WTC11 (cell line): ENCODE data around the gene NDUFC2. TPM values are rescaled to one million over a fixed set of nuclear protein-coding genes. Genes with fewer than 3 reads are reported as not detected.

Experiments
- ATAC-seq: fragments of 200-7000 bp; cut with Tn5 transposase; 2 replicates; pipeline ENCODE4 v1.10.0; 2021; ENCODE audit warnings: mild to moderate bottlenecking, moderate library complexity
- CTCF ChIA-PET: fragments of 300-600 bp; sonication (Branson Sonifier 250); formaldehyde crosslinking; loops from one replicate; lab custom pipeline; 2021; ENCODE audit warnings: antibody characterized with exemption; lab: Charles Lee
- POLR2A ChIA-PET: fragments of 350-600 bp; sonication (Branson Sonifier 250); formaldehyde crosslinking; loops from one replicate; lab custom pipeline; 2021; ENCODE audit warnings: antibody characterized with exemption; lab: Charles Lee
- DNase-seq: peaks from one replicate; pipeline ENCODE4 v3.0.0; 2021; ENCODE audit warnings: low spot score
- H3K27ac Mint-ChIP-seq: 2 replicates; pipeline ENCODE4 v1.8.0; 2021; ENCODE audit warnings: mixed read lengths
- H3K27me3 Mint-ChIP-seq: 2 replicates; pipeline ENCODE4 v1.8.0; 2021; ENCODE audit warnings: low read depth, mild to moderate bottlenecking, moderate library complexity, mixed read lengths
- H3K36me3 Mint-ChIP-seq: 2 replicates; pipeline ENCODE4 v1.8.0; 2021; ENCODE audit warnings: mixed read lengths
- H3K4me1 Mint-ChIP-seq: 2 replicates; pipeline ENCODE4 v1.8.0; 2022; ENCODE audit warnings: mixed read lengths
- H3K4me3 Mint-ChIP-seq: 2 replicates; pipeline ENCODE4 v1.8.0; 2021; ENCODE audit warnings: mild to moderate bottlenecking, moderate library complexity, mixed read lengths
- H3K9me3 Mint-ChIP-seq: 2 replicates; pipeline ENCODE4 v1.8.0; 2021; ENCODE audit warnings: mixed read lengths
- AFF4 ChIP-seq: sonication (generic); formaldehyde crosslinking; IDR thresholded peaks from 2 replicates; pipeline ENCODE4 v1.8.1; 2023; ENCODE audit warnings: mild to moderate bottlenecking, missing genetic modification reagents, borderline replicate concordance
- CBFB ChIP-seq: sonication (generic); formaldehyde crosslinking; IDR thresholded peaks from 2 replicates; pipeline ENCODE4 v1.8.1; 2022; ENCODE audit warnings: mild to moderate bottlenecking, low read depth, missing genetic modification reagents
- CREB1 ChIP-seq: sonication (generic); formaldehyde crosslinking; IDR thresholded peaks from 2 replicates; pipeline ENCODE4 v1.8.0; 2023; ENCODE audit warnings: mild to moderate bottlenecking, missing genetic modification reagents
- ELF4 ChIP-seq: sonication (generic); formaldehyde crosslinking; IDR thresholded peaks from 2 replicates; pipeline ENCODE4 v1.8.1; 2022; ENCODE audit warnings: low read depth, mild to moderate bottlenecking, moderate library complexity, missing genetic modification reagents
- ESRRA ChIP-seq: sonication (generic); formaldehyde crosslinking; IDR thresholded peaks from 2 replicates; pipeline ENCODE4 v1.8.1; 2022; ENCODE audit warnings: mild to moderate bottlenecking, missing genetic modification reagents, borderline replicate concordance
- FOXK1 ChIP-seq: sonication (generic); formaldehyde crosslinking; IDR thresholded peaks from 2 replicates; pipeline ENCODE4 v1.8.0; 2022; ENCODE audit warnings: mild to moderate bottlenecking, moderate library complexity, missing genetic modification reagents
- GABPB1 ChIP-seq: sonication (generic); formaldehyde crosslinking; IDR thresholded peaks from 2 replicates; pipeline ENCODE4 v1.8.1; 2023; ENCODE audit warnings: mild to moderate bottlenecking, missing genetic modification reagents
- GRHL2 ChIP-seq: fragments of 250-450 bp; sonication (Bioruptor Pico); IDR thresholded peaks from 2 replicates; pipeline ENCODE4 v1.8.0; 2022; ENCODE audit warnings: mild to moderate bottlenecking, moderate library complexity; ENCODE audit not compliant: insufficient replicate concordance, severe bottlenecking
- HMGA2 ChIP-seq: fragments of 250-450 bp; sonication (Bioruptor Pico); IDR thresholded peaks from 2 replicates; pipeline ENCODE4 v1.4.0; 2021; ENCODE audit warnings: mild to moderate bottlenecking, moderate library complexity
- IRF1 ChIP-seq: sonication (generic); formaldehyde crosslinking; IDR thresholded peaks from 2 replicates; pipeline ENCODE4 v1.8.0; 2023; ENCODE audit warnings: missing genetic modification reagents
- MAX ChIP-seq: sonication (generic); formaldehyde crosslinking; IDR thresholded peaks from 2 replicates; pipeline ENCODE4 v1.8.0; 2022; ENCODE audit warnings: mild to moderate bottlenecking, missing genetic modification reagents
- NR2C2 ChIP-seq: sonication (generic); formaldehyde crosslinking; IDR thresholded peaks from 2 replicates; pipeline ENCODE4 v1.8.0; 2022; ENCODE audit warnings: mild to moderate bottlenecking, missing genetic modification reagents
- OVOL2 ChIP-seq: fragments of 250-450 bp; sonication (Bioruptor Pico); IDR thresholded peaks from 2 replicates; pipeline ENCODE4 v1.9.0; 2021; ENCODE audit warnings: mild to moderate bottlenecking, borderline replicate concordance
- PRRX2 ChIP-seq: fragments of 250-450 bp; sonication (Bioruptor Pico); IDR thresholded peaks from 2 replicates; pipeline ENCODE4 v1.8.0; 2021; ENCODE audit warnings: mild to moderate bottlenecking
- SMAD3 ChIP-seq: sonication (generic); formaldehyde crosslinking; IDR thresholded peaks from 2 replicates; pipeline ENCODE4 v1.8.0; 2022; ENCODE audit warnings: missing genetic modification reagents, mild to moderate bottlenecking, borderline replicate concordance
- ZMAT4 ChIP-seq: fragments of 250-450 bp; sonication (Bioruptor Pico); IDR thresholded peaks from 2 replicates; pipeline ENCODE4 v1.9.0; 2021; ENCODE audit warnings: mild to moderate bottlenecking
- ZNF138 ChIP-seq: sonication (generic); formaldehyde crosslinking; conservative IDR thresholded peaks from 2 replicates; pipeline ENCODE4 v1.8.1; 2022; ENCODE audit warnings: mild to moderate bottlenecking, moderate library complexity, missing genetic modification reagents
- ZNF425 ChIP-seq: fragments of 250-450 bp; sonication (Bioruptor Pico); conservative IDR thresholded peaks from 2 replicates; pipeline ENCODE4 v1.9.0; 2021; ENCODE audit warnings: mild to moderate bottlenecking
- total RNA-seq: library from RNA; stranded (reverse); gene quantifications from 3 replicates; pipeline ENCODE4 v1.2.3, GENCODE V29; 2021
- TF ChIP-seq, protein P1 (sequence below): fragments of 200-600 bp; IDR thresholded peaks from 2 replicates; pipeline ENCODE4 v1.8.0; 2022; ENCODE audit warnings: antibody characterized with exemption
- TF ChIP-seq, protein P2 (sequence below): fragments of 250-450 bp; sonication (Bioruptor Pico); IDR thresholded peaks from 2 replicates; pipeline ENCODE4 v2.1.2; 2022; ENCODE audit warnings: mild to moderate bottlenecking, moderate library complexity

NDUFC2 gene
- total RNA-seq, 1 experiment from 2014 or later: 215 TPM

DNA sequence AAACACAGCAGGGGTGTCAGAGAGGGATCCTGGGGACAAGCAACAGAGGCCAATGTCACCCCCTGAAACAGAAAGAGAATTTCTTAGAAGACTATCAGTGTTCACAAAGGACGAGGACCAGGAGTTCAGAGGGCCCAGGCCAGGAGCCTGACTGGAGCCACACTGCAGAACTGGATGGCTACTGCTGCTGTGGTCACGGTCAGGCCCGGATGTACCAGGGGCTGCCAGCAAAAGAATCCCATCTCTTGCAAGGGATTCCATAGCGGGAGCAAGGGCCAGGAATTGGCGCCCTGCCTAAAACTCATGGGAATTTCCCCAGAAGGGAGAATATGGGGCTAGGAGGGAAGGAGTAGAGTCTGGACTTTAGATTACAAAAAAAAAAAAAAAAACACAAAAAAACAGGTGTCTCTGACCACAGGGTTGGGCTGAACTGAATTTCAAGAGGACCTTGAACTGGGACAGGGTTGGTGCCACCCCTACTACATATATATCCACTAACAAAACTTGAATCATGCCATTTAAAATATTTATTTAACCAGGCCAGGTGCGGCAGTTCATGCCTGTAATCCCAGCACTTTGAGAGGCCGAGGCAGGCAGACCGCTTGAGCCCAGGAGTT is 40.9 kb downstream of the NDUFC2 start:
- Mint-ChIP-seq H3K9me3 (peaks cover 4% of the 10 kb centered on the region; the same call in 1 of the 2 replicates), H3K27me3 (peaks cover 5% of the 10 kb centered on the region; the same call in 1 of the 2 replicates), H3K36me3 (no peaks in the 10 kb centered on the region; the same call in 1 of the 2 replicates), H3K4me1 (peaks cover 14% of the 10 kb centered on the region), H3K27ac (no peak overlapping the region), H3K4me3 (no peak overlapping the region)
- TF ChIP-seq, protein P1, sequence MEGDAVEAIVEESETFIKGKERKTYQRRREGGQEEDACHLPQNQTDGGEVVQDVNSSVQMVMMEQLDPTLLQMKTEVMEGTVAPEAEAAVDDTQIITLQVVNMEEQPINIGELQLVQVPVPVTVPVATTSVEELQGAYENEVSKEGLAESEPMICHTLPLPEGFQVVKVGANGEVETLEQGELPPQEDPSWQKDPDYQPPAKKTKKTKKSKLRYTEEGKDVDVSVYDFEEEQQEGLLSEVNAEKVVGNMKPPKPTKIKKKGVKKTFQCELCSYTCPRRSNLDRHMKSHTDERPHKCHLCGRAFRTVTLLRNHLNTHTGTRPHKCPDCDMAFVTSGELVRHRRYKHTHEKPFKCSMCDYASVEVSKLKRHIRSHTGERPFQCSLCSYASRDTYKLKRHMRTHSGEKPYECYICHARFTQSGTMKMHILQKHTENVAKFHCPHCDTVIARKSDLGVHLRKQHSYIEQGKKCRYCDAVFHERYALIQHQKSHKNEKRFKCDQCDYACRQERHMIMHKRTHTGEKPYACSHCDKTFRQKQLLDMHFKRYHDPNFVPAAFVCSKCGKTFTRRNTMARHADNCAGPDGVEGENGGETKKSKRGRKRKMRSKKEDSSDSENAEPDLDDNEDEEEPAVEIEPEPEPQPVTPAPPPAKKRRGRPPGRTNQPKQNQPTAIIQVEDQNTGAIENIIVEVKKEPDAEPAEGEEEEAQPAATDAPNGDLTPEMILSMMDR: no peak
- TF ChIP-seq ESRRA (CRISPR knock-in tag) (no peak), ZMAT4 (CRISPR knock-in tag) (no peak), ZNF425 (no peak)
- ATAC-seq (no peak), DNase-seq (no peak)
- ChIA-PET CTCF (no interaction called here), POLR2A (no interaction called here)

DNA sequence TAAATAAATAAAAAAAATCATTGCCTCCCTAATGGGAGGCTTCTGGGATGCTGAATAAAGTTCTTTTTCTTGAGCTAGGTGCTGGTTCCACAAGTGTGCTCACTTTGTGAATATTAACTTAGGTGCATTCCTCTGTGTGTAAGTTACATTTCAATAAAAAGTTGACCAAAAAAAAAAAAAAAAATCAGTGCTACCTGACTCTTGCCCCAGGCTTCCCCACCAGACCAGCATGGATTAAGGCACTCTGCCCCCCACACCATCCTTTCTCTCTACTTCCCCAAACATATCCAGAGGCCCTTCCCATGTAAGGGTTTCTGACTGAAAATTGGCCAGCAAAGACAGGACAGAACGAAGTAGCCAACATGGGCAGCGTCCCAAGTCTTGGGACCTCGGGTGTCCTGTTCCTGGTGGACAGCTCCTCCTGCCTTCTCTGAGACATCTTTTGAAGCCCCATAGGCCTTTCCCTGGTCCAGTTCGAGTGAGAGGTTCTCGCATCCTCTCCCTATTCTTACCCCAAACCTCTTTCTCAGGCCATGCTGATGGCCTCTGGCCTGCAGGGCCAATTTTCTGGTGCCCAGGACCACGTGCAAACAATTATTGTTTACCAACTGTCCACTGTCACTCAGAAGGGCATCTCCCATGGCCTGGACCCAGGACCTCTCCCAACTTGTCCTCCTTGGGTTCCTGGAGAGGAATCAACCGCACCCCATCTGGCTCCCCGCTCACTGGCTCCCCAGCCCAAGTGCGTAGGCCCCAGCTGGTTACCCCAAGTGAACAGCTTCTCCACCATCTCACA is 41.6 kb downstream of the NDUFC2 start:
- ATAC-seq (no peak), DNase-seq (no peak)
- no peaks in the 10 kb centered on the region; the same call in 1 of the 2 replicates for H3K36me3 Mint-ChIP-seq
- H3K4me1 Mint-ChIP-seq: peaks cover 14% of the 10 kb centered on the region
- no peaks in the 10 kb centered on the region for H3K27me3 Mint-ChIP-seq
- CTCF ChIA-PET: interaction anchor here (8.3 kb wide), 1 partner anchor 7 kb away, joined by 46 read pairs; no protein-coding TSS in a partner anchor
- H3K9me3 Mint-ChIP-seq: peaks cover 4% of the 10 kb centered on the region; the same call in 1 of the 2 replicates
- no peak overlapping the region for H3K27ac Mint-ChIP-seq
- POLR2A ChIA-PET: no interaction called here
- H3K4me3 Mint-ChIP-seq: no peak overlapping the region
- TF ChIP-seq ZNF138 (CRISPR knock-in tag) (no peak), AFF4 (CRISPR knock-in tag) (no peak), HMGA2 (CRISPR knock-in tag) (no peak), NR2C2 (CRISPR knock-in tag) (no peak), CREB1 (CRISPR knock-in tag) (no peak), GABPB1 (CRISPR knock-in tag) (no peak), SMAD3 (CRISPR knock-in tag) (no peak), ZNF425 (no peak), PRRX2 (CRISPR knock-in tag) (no peak), OVOL2 (CRISPR knock-in tag) (no peak), MAX (no peak), ELF4 (CRISPR knock-in tag) (no peak), IRF1 (no peak), CBFB (CRISPR knock-in tag) (no peak), FOXK1 (no peak), GRHL2 (CRISPR knock-in tag) (no peak)
- TF ChIP-seq, protein P2, sequence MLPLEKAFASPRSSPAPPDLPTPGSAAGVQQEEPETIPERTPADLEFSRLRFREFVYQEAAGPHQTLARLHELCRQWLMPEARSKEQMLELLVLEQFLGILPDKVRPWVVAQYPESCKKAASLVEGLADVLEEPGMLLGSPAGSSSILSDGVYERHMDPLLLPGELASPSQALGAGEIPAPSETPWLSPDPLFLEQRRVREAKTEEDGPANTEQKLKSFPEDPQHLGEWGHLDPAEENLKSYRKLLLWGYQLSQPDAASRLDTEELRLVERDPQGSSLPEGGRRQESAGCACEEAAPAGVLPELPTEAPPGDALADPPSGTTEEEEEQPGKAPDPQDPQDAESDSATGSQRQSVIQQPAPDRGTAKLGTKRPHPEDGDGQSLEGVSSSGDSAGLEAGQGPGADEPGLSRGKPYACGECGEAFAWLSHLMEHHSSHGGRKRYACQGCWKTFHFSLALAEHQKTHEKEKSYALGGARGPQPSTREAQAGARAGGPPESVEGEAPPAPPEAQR: no peak
